Stimulated activated CD4-positive, alpha-beta T cell treated with anti-CD3 and anti-CD28 coated beads, Interleukin-4, amount 100 ng/mL, for 1 hour (primary cell): ENCODE results near the gene KLRD1.
"Not testable (repeated sequence)": the region's sequence is repeated elsewhere in the genome, so short reads cannot be mapped to it uniquely, and the experiment has no call there.

ENCODE experiments used
- DNase-seq: peaks from one replicate; pipeline ENCODE4 v3.0.0-alpha.2; 2020

Gene KLRD1

GRCh38 chr12:10369557-10370415, 62.1 kb downstream of the KLRD1 start:
- DNase-seq, result no peak

- not testable (repeated sequence) for DNase-seq
Observed at GRCh38 chr12:10371893-10372535, 64.3 kb downstream of the KLRD1 start.

GRCh38 chr12:10372559-10372958, 64.9 kb downstream of the KLRD1 start:
- no peak for DNase-seq

GRCh38 chr12:10374624-10375018, 67.0 kb downstream of the KLRD1 start:
- DNase-seq, result no peak

GRCh38 chr12:10378737-10379136, 71.1 kb downstream of the KLRD1 start:
- not testable (repeated sequence) for DNase-seq
